Pulmonary artery endothelial cell (primary cell): ENCODE results near the gene FAM3B. TPM values are rescaled to one million over a fixed set of nuclear protein-coding genes. Genes with fewer than 3 reads are reported as not detected.
"Not testable (repeated sequence)": the region's sequence is repeated elsewhere in the genome, so short reads cannot be mapped to it uniquely, and the experiment has no call there.

Experiments
- DNase-seq: peaks from one replicate; pipeline ENCODE4 v3.0.0-alpha.2; 2011; ENCODE audit warnings: low read depth, low spot score
- total RNA-seq: library from RNA; depleted of rRNA; stranded (reverse); fragments of >200 nt; gene quantifications from 2 replicates; pipeline ENCODE4 v1.2.3, GENCODE V29; 2014

FAM3B gene
- total RNA-seq, 1 donor from 2014 or later: not detected

DNA sequence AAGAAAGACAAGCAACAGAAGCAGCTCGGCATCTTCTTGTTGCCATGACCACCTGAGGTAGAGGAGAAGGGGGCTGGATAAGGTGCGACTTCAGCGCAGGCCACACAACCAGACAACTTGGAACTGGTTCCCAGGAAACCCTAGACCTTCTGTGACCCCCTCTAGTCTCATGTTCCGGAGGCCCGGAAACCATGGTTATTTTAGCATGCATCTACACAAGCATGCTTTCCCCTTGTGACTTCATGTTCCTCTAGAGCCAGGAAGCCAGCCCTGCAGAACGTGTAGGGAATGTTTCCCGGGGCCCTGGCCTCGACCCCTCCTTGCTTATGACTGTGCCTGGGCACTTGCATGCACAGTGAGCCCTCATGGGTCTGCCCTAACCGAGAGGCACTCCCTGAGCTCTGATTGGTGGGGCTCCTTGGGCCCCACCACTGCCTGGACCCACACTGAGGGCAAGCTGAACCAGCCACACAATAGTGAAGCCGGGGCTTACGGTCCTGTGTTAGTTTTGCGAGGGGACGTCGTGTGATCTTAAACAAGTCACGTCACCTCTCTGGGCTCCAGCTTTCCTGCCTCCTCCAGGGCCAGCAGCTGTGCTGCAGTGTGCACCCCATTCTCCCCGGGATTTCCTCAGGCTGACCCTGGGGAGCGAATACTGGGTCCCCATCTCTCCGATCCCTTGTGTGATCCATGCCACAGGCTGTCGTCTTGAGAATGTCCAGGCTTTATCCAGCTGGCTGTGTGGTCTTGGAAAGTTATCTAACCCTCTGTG, 33.2 kb downstream of the FAM3B start:
- DNase-seq: no peak

DNA sequence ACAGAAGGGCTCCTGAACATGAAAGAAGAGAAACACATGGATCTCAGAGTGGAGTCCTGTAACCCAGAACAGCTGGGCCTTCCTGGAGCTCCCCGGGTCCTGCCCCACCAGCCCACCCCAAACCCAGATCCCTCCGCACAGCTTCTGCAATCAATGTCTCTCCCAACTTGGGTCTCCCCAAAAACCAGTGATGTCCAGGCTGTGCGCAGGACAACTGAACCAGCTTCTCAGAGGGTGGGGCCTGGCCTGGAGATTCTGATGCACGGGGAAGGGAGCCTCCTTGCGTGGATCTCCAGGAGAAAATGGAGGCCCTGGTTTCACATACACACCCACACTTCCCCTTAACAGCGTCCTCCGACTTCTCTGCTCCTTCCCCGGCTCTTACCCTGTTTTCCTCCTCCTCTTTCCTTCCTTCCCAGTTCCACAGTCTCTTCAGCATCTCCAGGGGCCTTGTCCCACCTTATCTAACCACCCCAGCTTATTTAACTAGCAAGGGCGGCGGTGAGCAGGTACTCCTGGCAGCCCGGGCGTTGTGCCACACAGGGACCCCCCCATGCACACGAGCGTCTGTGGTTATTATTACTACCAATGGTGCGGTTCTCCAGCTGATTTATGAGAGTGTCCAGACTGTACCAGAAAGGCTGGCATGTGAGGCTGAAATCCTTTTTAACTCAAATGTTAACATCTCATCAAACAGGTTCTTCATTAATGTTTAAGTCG, 34.0 kb downstream of the FAM3B start:
- DNase-seq: no peak

DNA sequence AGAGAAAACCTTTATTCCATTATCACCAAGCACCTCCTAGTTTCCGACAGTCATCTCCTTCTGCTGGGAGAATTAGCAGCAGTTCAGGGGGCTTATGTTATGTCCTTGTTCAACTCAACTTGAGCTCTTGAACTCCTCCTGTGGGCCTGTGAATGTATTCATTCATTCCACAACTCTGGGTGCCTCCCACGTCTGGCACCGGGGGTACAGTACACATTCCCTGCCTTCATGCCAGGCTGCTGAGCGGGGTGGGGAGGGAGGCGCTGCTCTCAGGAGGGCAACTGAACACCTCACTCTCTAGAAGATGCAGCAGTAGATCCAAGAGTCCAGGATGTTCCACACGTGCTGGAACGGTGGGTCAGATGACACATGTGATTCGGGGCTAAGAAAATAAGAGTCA, 40.9 kb downstream of the FAM3B start:
- no peak for DNase-seq

DNA sequence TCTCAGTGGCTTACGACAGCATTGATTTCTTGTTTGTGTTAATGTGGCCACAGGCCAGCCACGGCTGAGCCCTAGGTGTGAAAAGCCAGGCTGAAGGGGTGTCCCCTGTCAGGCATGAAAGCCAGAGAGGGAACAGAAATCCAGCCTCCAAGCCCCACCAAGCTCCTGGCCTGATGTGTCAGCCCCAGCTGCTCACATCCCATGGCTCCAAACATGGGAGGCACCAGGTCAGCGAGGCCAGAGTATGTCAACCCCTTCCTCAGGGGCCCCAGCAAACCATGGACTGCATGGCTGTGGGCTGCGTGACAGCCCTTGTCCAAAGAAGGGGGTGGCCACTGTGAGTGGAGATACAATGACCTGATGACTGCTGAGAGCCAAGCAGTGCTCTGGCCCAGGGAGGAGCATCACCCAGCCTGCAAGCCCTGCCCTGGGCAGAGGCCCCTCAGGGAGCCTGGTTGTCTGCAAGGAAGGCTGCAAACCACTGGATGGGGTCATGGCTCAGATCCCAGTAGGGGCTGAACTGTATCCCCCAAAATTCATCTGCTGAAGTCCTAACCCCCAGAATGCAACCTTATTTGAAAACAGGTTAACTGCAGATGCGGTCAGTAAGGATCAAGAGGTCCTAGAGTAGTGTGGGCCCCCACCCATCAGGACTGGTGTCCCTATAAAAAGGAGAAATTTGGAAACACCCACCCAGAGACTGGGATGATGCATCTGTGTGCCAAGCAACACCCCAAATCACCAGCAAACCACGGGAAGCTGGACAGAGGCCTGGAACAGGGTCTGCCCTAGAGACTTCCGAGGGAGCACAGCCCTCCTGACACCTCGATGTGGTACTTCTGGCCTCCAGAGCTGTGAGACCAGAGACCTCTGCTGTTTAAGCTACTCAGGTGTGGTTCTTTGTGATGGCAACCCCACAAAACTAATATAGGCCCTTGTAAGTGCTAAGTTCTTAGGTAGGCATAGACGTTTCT, 41.9 kb downstream of the FAM3B start:
- DNase-seq: no peak

DNA sequence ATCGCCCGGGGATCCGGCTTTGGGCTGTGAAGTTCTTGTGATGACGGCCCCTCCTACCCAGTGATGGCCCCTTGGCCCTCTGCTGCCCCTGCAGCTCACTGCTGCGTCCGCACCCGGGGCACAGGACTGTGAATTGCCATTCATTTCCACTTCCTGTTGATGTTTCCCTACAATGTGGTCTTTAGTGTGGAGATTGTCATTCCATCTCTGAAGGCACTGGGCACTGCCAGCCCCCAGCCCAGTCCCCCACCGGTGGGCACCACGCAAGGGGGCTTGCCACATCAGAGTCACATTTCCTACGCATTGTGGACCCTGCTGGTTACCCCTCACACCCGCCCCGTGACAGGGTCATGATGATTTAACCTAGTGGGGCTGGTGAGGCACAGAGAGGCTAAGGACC, 42.7 kb downstream of the FAM3B start:
- DNase-seq: no peak

DNA sequence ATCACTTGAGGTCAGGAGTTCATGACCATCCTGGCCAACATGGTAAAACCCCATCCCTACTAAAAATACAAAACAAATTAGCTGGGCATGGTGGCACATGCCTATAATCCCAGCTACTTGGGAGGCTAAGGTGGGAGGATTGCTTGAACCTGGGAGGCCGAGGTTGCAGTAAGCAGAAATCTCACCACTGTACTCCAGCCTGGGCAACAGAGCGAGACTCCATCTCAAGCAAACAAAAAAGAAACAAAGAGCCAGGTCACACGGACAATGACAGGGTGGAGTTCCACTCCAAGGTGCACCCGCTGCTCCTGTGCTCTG, 43.1 kb downstream of the FAM3B start:
- DNase-seq: not testable (repeated sequence)

DNA sequence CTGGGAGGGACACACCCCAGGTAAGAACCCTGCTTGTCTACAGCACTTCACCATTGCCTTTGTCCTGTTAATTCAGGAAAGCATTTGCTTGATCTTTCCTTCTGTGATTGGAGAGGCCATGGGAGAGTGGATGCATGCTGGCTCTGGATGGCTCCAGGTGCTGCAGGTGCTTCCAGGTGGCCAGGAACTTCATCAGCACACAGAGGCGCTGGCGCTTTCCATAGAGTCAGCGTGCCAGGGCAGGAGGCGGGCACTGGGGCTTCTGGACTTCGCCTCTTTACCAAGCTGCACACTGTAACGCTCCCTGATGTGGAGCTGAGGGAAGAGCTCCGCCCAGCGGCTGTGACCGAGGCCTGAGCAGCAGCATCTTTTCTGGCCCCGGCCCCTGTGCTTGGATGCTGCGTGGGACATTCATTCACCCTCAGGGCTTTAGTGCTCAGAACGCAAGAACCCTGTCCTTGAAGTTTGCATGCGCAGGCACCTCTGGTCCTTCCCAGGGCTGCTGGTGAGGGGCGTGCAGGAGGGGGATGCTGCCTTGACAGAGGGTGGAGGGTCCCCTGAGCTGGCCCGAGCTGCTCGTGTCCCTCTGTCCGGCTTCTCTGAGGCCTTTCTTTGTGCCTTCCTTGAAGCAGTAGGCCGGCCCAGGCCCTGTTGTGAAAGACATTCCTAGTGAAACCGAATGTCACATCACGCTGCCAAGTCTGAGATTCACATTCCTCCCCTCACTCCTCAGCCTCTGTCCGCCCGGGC, 43.6 kb downstream of the FAM3B start:
- no peak for DNase-seq

DNA sequence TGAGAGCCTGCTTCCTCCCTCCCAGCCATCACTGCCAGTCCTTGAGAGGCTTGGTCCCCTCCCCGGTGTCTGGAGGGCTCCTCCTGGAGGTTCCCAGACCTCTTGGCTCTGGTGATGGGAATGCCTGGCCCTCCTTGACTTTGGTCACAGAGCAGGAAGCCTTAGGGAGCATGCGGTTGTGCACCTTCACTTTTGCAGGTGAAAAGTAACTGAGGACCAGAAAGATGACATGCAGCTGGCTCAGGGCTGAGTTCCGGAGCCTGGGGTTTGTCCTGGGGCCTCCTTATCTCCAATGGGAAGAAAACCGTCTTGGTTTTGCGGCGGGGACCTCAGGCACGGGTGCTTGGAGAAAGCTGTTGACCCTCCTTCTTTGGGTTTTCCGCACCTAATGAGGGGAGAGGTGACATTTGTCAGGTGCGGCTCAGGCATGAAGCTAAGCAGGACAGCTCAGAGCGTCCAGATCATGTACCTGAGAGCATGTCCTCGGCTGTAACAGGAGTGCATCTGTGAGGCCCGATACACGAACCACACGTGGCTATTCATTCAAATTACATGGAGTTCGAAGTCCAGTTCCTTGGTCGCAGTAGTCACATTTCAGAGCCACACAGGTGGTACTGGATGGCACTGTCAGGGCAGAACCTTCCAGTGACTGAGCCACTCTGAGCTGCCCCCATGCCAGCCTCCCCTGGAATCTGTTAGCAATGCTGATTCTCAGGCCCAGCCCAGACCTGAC, 44.6 kb downstream of the FAM3B start:
- DNase-seq: no peak

DNA sequence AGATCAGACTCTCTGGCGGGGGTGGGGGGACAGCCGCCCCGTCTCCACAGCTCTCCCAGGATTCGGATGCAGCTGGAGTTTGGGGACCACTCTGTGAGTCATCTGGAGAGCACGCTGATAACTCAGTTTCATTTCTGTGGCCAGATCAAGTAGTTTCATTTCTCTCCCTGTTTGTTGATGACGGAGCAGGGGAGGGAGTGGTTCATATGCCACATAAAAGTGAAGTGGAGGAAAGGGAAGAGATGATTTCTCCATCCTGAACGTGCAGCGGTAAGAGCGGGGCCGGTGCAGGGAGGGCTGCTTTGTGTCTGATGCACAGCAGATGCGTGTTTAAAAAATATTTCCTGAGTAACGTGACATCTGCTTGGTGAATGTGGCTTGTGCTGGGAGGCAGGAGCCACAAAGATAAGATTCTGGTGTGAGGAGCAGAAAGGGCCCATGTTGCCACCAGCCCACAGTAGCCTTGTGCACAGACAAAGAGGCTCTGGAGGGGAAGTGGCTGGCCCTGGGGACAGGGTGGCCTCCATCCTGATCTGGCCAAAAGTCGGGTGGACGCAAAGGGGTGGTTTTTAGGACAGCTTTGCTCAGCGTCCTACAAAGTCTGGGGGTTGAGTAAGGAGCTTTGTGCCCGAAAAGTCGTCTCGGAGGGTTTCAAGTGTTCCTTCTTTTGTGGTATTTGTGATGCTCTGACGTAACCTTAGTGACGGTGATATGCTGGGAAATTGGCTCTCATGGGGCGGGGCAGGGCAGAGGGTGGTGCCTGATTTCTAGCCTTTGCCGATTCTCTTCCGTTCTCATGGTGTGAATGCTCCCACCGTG, 45.4 kb downstream of the FAM3B start, which contains the start of gene MX2:
Gene MX2 (plus strand): TSS at position 242 of the 819 bp plus-strand sequence. CDS start 14,880 bp downstream, outside the sequence.
- DNase-seq: no peak

DNA sequence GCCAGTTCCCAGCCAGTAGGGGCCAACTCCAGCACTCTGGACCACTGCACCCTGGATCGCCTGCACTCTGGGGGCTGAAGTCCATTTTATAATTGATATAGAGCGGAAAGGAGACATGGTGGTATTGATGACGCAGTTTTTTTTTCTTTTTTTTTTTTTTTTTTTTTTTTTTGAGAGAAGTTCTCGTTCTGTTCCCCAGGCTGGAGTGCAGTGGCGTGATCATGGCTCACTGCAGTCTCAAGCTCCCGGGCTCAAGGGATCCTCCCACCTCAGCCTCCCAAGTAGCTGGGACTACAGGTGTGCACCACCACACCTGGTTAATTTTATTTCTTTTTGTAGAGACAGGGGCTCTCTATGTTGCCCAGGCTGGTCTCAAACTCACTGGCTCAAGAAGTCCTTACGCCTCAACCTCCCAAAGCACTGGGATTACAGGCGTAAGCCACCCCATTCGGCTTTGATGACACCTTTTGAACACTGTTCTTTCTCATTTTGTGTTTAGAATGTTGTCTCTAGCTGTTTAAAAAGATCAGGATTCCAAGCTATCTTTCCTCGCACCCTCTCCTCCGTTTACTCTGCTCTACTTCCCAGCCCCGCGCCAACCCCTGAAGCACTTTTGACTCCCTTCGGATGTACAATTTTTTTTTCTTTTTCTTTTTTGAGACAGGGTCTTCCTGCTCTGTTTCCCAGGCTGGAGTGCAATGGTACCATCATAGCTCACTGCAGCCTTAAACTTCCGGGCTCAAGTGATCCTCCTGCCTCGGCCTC, 46.2 kb downstream of the FAM3B start:
- no peak for DNase-seq

DNA sequence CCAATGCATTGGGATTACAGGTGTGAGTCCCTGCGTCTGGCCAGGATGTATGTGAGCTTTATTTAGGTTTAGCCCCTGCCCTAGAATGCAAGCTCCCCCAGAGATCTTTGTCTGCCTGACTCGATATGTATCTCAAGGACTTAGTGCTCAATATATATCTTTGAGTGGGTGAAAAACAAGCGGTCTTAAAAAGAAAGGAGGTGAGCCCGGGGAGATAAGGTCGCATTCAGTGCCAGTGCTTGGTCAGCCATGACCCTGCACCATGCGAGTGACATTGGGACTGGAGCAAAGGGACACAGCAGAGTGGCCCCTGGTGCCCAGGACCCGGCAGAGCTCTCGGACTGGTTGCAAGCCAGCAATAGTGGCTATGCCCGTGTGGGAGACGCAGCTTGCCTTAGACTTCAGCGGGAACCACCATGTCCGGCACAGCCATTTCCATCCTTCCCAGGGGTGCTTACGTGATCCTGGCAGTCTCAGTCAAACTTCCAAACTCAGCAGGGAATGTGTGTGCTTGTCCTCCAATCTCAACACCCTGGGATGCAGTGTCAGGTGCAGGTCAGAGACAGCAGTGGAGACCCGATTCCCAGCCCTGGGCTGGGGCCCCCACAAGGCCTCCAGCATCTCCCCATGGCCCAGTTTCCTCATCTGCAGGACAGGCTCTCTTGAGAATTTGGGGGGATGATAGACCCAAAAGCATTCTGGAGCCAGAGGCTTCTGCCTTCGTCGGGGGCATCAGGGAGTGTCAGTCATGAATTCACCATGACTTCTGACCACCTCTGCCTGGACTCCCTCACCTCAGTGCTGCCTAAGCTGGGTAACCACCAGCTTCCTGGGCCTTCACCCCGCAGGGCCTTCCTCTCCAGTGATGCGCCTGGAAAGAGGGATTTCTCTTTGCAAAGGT, 47.0 kb downstream of the FAM3B start:
- no peak for DNase-seq

DNA sequence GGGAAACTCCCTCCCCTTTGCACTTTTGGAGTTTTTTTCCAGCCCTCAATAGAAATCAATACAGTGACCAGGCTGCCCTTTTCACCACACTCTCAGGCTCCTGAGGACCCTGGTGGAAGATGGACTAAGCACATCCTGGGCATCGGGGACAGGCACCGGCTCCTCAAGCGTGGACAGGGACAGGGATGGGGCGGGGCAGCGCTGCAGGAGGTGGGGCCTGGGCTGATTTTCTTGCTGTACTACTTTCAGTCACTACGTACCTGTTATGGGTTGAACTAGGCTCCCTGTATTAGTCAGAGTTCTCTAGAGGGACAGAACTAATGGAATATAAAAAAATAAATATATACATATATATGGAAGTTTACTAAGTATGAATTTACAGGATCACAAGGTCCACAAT, 47.7 kb downstream of the FAM3B start:
- DNase-seq: no peak

DNA sequence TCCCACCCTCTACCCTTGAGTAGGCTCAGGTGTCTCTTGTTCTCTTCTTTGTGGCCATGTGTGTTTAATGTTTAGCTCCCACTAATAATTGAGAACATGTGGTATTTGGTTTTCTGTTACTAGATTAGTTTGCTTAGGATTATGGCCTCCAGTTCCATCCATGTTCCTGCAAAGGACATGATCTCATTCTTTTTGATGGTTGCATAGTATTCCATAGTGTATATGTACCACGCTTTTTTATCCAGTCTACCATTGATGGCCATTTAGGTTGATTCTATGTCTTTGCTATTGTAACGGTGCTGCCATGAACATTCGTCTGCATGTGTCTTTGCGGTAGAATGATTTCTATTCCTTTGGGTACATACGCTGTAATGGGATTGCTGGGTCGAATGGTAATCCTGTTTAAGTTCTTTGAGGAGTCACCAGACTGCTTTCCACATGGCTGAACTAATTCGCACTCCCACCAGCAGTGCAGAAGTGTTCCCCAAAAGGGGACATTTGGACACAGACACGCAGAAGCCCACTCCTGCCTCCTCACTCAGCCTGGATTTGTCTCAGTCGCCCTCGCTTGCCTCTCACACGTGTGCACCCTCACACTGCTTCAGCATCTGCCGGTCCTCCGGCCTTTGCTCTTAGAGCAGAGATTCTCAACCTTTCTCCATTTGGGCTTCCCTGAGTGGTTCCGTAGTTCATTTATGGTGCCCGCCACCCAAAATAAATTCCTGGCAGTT, 48.9 kb downstream of the FAM3B start:
- no peak for DNase-seq

DNA sequence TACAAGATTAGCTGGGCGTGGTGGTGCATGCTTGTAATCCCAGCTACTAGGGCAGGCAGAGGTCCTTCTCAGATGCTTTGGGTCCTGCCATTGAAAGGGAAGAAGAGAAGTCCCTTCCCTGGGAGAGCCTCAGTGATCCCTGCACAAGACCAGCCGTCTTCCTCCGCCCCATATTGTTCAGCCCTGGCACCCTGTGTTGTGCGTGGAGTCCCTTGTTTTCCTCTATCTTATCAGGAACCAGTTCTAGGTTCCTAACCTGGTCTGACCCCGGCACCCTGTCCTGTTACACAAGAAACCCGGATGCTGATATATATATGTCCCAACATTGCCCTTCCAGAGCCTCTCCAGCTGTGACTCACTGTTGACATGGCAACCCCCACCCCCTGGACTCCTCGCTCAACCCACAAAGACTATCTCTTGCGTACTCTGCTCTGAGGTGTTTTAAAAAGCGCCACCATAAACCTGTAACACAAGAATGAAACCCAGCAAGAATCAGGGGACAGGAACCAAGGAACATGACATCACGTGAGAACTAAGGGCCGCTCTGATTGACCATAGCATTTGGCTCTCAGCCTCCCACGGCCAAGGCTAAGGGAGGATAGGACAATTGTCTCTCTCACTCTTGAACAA, 50.0 kb downstream of the FAM3B start:
- DNase-seq: no peak

DNA sequence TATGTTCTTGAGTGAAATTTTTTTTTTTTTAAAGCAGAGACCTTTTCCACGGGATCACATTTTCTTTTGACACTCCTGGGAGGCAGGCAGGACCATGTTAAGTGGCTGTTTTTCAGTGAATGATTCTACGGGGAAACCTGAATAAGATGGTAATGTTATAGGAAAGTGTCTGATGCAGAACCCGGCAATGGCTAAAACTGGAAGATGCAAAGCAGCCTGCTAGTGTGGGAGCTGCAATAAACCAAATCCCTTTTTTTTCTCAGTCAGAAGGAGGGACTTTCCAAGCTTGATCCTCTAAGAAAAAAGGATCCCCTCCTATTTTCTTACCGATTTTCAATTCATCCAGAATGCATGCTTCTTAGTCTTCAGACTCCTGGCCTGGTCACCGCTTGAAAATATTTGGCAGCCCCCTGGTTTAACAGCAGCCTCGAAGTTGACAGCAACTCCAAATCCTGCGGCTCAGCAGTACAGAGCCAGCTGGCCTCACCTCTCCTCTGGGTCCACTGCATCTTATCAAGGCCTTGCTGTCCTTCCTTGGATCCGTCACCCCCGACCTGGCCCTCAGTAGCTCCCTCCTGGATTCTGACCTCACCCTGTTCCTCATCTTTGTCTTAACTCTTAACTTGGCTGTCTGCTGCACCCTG, 50.8 kb downstream of the FAM3B start:
- no peak for DNase-seq
